SK-N-SH treated with all-trans-retinoic acid at 6 μM for 48 hours (cell line): ENCODE results near the gene LRRC4C.

Source experiments
- ARNTL ChIP-seq: fragments of 450-650 bp; formaldehyde crosslinking; IDR thresholded peaks from 2 replicates; pipeline ENCODE4 v1.5.0; 2020; ENCODE audit warnings: low read depth, mild to moderate bottlenecking, moderate library complexity, borderline replicate concordance
- BACH2 ChIP-seq: fragments of 250-450 bp; sonication (Bioruptor Pico); IDR thresholded peaks from 2 replicates; pipeline ENCODE4 v1.9.0; 2021; ENCODE audit warnings: mild to moderate bottlenecking, borderline replicate concordance
- CREB5 ChIP-seq: fragments of 250-450 bp; sonication (Bioruptor Pico); IDR thresholded peaks from 2 replicates; pipeline ENCODE4 v1.5.1; 2020; ENCODE audit warnings: low read depth, mild to moderate bottlenecking, moderate library complexity
- GLIS3 ChIP-seq: fragments of 250-450 bp; sonication (Bioruptor Pico); IDR thresholded peaks from 2 replicates; pipeline ENCODE4 v1.5.0; 2020; ENCODE audit warnings: mild to moderate bottlenecking, moderate library complexity
- ISL1 ChIP-seq: fragments of 250-450 bp; sonication (Bioruptor Pico); IDR thresholded peaks from 2 replicates; pipeline ENCODE4 v2.1.2; 2022; ENCODE audit warnings: mild to moderate bottlenecking, moderate library complexity
- OSR1 ChIP-seq: fragments of 250-450 bp; sonication (Bioruptor Pico); IDR thresholded peaks from 2 replicates; pipeline ENCODE4 v1.8.0; 2022; ENCODE audit warnings: moderate library complexity, mild to moderate bottlenecking, inconsistent platforms
- PATZ1 ChIP-seq: fragments of 250-450 bp; sonication (Bioruptor Pico); IDR thresholded peaks from 2 replicates; pipeline ENCODE4 v1.8.0; 2020; ENCODE audit warnings: mild to moderate bottlenecking, moderate library complexity, borderline replicate concordance
- RARB ChIP-seq: fragments of 250-450 bp; sonication (Bioruptor Pico); IDR thresholded peaks from 2 replicates; pipeline ENCODE4 v1.8.0; 2021; ENCODE audit warnings: mild to moderate bottlenecking, moderate library complexity
- TSHZ2 ChIP-seq: fragments of 250-450 bp; sonication (Bioruptor Pico); IDR thresholded peaks from 2 replicates; pipeline ENCODE4 v1.5.0; 2020; ENCODE audit warnings: mild to moderate bottlenecking, moderate library complexity
- ZFP3 ChIP-seq: fragments of 250-450 bp; sonication (Bioruptor Pico); IDR thresholded peaks from 2 replicates; pipeline ENCODE4 v1.5.0; 2020; ENCODE audit warnings: mild to moderate bottlenecking, moderate library complexity

- TF ChIP-seq ZFP3 (no peak), BACH2 (CRISPR knock-in tag) (no peak), ISL1 (no peak), RARB (no peak), OSR1 (CRISPR knock-in tag) (no peak), GLIS3 (no peak), CREB5 (no peak), TSHZ2 (CRISPR knock-in tag) (no peak), PATZ1 (no peak), ARNTL (no peak)
Measured at GRCh38 chr11:40405614-40406013, 1053.8 kb downstream of the LRRC4C start.
